ENCODE measurements around the gene NRTN.

GRCh38 chr19:5809469-5809868 is 4.6 kb downstream of the NRTN start:
- TF ChIP-seq CTCF (IDR thresholded peaks at IDR 0.05) (no peak), ZFX (IDR thresholded peaks at IDR 0.05; ENCODE audit: borderline replicate concordance) (no peak)

Measured in 22Rv1 (cell line).